Measurements from ENCODE around the gene TOP3B. TPM values are rescaled to one million over a fixed set of nuclear protein-coding genes. Genes with fewer than 3 reads are reported as not detected.

The TOP3B gene
- total RNA-seq, 2 donors from 2014 or later, result 26.0 to 40.4 TPM

DNA sequence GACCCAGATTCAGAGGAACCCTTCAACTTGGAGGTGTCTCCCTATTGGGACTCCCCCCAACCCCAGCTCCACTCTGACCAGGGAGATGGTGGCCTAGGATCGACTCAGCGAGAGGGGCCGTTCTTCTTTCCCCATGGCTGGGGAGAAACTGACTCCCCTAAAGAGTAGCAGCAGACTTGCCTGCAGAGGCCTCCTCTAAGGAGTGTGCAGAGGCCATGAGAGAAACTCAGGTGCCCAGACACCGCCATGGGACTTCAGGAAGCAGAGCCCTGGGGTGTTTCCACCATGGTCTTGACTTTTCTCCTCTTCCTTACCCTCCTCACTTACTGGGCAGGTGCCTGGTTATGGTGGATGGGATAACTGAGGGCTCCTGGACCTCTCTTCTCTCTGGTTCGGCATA, 2.6 kb upstream of the TOP3B start:
- ATAC-seq (ENCODE audit: insufficient number of reproducible peaks, low FRiP score, low read depth) (no peak), DNase-seq (ENCODE audit: low spot score) (no peak)
- Histone ChIP-seq H3K27ac (no peak overlapping the region), H3K36me3 (no peaks in the 10 kb centered on the region), H3K4me3 (no peak overlapping the region), H3K9me3 (no peaks in the 10 kb centered on the region), H3K4me1 (ENCODE audit: control insufficient read depth in 1 of 2, low read depth in 2 of 2) (peaks cover 12 to 16% of the 10 kb centered on the region in 2 donors), H3K27me3 (replicated peaks; ENCODE audit: insufficient read depth) (no peaks in the 10 kb centered on the region)
- TF ChIP-seq, protein P1, sequence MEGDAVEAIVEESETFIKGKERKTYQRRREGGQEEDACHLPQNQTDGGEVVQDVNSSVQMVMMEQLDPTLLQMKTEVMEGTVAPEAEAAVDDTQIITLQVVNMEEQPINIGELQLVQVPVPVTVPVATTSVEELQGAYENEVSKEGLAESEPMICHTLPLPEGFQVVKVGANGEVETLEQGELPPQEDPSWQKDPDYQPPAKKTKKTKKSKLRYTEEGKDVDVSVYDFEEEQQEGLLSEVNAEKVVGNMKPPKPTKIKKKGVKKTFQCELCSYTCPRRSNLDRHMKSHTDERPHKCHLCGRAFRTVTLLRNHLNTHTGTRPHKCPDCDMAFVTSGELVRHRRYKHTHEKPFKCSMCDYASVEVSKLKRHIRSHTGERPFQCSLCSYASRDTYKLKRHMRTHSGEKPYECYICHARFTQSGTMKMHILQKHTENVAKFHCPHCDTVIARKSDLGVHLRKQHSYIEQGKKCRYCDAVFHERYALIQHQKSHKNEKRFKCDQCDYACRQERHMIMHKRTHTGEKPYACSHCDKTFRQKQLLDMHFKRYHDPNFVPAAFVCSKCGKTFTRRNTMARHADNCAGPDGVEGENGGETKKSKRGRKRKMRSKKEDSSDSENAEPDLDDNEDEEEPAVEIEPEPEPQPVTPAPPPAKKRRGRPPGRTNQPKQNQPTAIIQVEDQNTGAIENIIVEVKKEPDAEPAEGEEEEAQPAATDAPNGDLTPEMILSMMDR (IDR thresholded peaks at IDR 0.05), result no peak

DNA sequence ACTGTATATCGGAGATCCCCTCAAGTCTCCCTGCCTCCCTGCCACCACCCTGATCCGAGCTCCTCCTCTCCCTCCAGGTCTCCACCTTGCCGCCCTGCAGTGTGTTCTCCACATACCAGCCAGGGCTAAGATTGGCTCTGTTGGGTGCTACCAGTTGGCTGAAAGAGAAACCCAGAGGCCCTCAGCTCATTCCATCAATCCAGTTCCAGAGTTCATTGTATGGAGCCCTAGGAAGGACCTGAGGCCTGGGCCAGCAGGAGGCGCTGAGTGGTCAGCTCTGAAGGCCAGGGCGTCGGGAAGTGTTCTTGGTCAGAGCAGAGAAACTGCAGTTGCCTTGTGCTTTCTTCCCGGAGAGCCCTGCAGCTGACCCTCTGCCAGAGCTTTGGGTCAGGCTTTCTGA, 2.2 kb upstream of the TOP3B start:
- Histone ChIP-seq H3K4me3 (no peak overlapping the region), H3K4me1 (ENCODE audit: control insufficient read depth in 1 of 2, low read depth in 2 of 2) (peaks cover 12 to 16% of the 10 kb centered on the region in 2 donors), H3K9me3 (no peaks in the 10 kb centered on the region), H3K27ac (no peak overlapping the region), H3K36me3 (no peaks in the 10 kb centered on the region), H3K27me3 (replicated peaks; ENCODE audit: insufficient read depth) (no peaks in the 10 kb centered on the region)
- ATAC-seq (ENCODE audit: insufficient number of reproducible peaks, low FRiP score, low read depth), result no peak
- DNase-seq (ENCODE audit: low spot score), result no peak
- TF ChIP-seq, protein P1 (IDR thresholded peaks at IDR 0.05), result no peak

DNA sequence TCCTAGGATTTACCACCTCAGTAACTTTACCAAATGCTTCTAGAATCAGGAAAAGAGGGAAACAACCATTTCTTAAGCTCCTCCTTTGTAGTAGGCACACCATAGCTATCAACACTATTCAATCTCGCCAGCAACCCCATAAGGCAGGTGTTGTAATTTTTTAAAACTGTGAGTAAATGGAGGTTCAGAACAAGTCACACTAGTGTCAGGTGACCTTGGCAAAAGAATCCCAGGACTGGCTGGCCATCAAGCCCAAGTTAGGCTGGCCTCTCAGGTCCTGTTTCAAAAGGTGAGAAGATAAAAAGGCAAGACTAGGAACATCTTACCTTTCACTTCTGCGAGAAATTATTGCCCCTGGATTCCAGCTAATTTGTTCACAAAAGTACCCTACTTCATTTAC, 713 bp downstream of the TOP3B start:
- Histone ChIP-seq H3K4me3 (peak overlapping the region; percentile 90), H3K9me3 (no peaks in the 10 kb centered on the region), H3K36me3 (peaks cover 3% of the 10 kb centered on the region), H3K27ac (peak overlapping the region; percentile 53 to 71), H3K27me3 (replicated peaks; ENCODE audit: insufficient read depth) (no peaks in the 10 kb centered on the region), H3K4me1 (ENCODE audit: control insufficient read depth in 1 of 2, low read depth in 2 of 2) (peaks cover 12 to 16% of the 10 kb centered on the region in 2 donors)
- TF ChIP-seq, protein P1 (IDR thresholded peaks at IDR 0.05), result no peak
- no peak for ATAC-seq (ENCODE audit: insufficient number of reproducible peaks, low FRiP score, low read depth)
- DNase-seq (ENCODE audit: low spot score), result no peak

DNA sequence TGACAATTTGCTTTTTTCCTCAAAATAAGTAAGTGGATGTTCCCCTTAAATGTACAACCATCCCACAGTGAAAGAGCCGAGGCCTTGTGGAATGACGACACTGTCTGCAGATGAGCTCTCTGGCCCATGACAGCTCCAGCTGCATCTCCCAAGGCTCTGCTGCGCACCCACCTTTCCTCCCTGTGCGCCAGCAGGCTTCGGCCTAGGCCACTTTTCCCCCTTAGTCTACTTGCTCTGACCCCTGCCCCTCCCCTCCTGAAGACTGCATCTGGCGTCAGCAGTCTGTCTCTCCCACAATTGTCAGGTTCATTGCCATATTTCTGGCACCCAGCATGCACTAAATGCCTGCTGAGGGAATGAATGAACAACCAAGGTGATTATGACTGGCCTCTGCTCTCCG, 2.0 kb downstream of the TOP3B start:
- ATAC-seq (ENCODE audit: insufficient number of reproducible peaks, low FRiP score, low read depth) (no peak), DNase-seq (ENCODE audit: low spot score) (no peak)
- peaks cover 12 to 16% of the 10 kb centered on the region in 2 donors for H3K4me1 ChIP-seq (ENCODE audit: control insufficient read depth in 1 of 2, low read depth in 2 of 2)
- peaks cover 3% of the 10 kb centered on the region for H3K36me3 ChIP-seq
- TF ChIP-seq, protein P1 (IDR thresholded peaks at IDR 0.05), result no peak
- H3K27me3 ChIP-seq (replicated peaks; ENCODE audit: insufficient read depth), result no peaks in the 10 kb centered on the region
- no peak overlapping the region for H3K27ac ChIP-seq
- no peaks in the 10 kb centered on the region for H3K9me3 ChIP-seq
- no peak overlapping the region for H3K4me3 ChIP-seq

DNA sequence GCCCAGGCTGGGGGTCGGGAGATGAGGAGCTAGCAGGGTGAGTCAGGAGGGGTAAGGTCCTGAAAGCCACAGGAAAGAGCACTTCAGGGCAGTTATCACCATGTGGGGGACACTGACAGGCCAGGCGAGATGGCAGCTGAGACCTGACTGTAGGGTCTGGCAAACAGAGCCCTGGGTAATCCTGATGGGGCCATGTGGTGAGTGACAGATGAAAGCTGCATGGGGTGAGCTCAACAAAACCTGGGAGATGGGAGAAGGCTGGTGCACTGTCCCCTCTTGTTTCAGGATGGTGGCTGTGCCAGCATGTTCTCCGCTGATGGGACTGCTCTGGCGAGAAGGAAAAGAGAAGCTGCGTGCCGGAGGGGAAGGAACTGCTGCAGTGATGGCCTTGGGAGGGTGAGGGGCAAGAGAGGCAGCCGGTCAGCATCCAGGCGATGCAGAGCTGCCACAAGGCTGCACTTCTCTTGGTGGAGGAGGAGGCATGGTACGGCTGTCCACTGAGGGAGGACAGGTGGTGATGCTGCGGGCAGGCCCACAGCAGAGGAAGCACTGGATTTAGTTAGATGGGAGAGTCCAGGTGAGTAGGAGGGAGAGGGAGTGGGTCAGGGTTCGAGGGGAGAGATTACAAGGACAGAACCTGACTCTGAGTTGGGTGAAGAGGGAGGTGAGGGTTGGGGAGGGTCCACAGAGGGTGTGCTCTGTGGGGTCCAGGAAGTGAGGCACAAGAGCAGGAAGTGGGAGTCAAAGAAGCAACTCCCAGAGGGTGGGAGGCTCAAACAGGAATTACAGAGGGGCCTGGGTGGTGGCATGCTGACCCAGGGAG, 3.8 kb downstream of the TOP3B start:
- ATAC-seq (ENCODE audit: insufficient number of reproducible peaks, low FRiP score, low read depth), result no peak
- H3K27ac ChIP-seq, result no peak overlapping the region
- no peak for DNase-seq (ENCODE audit: low spot score)
- peaks cover 15% of the 10 kb centered on the region for H3K36me3 ChIP-seq
- no peaks in the 10 kb centered on the region for H3K27me3 ChIP-seq (replicated peaks; ENCODE audit: insufficient read depth)
- TF ChIP-seq, protein P1 (IDR thresholded peaks at IDR 0.05), result no peak
- peaks cover 12 to 16% of the 10 kb centered on the region in 2 donors for H3K4me1 ChIP-seq (ENCODE audit: control insufficient read depth in 1 of 2, low read depth in 2 of 2)
- H3K9me3 ChIP-seq, result no peaks in the 10 kb centered on the region
- no peak overlapping the region for H3K4me3 ChIP-seq

Data from thoracic aorta (tissue), 2 donors.